HG02884 (cell line): ENCODE results near the gene ZDHHC12.

Experiments
- ATAC-seq: cut with Tn5 transposase; IDR thresholded peaks from one replicate; pipeline ENCODE4 v1.9.1; 2021; ENCODE audit warnings: mild to moderate bottlenecking, moderate library complexity; ENCODE audit not compliant: unreplicated experiment

Gene ZDHHC12

DNA sequence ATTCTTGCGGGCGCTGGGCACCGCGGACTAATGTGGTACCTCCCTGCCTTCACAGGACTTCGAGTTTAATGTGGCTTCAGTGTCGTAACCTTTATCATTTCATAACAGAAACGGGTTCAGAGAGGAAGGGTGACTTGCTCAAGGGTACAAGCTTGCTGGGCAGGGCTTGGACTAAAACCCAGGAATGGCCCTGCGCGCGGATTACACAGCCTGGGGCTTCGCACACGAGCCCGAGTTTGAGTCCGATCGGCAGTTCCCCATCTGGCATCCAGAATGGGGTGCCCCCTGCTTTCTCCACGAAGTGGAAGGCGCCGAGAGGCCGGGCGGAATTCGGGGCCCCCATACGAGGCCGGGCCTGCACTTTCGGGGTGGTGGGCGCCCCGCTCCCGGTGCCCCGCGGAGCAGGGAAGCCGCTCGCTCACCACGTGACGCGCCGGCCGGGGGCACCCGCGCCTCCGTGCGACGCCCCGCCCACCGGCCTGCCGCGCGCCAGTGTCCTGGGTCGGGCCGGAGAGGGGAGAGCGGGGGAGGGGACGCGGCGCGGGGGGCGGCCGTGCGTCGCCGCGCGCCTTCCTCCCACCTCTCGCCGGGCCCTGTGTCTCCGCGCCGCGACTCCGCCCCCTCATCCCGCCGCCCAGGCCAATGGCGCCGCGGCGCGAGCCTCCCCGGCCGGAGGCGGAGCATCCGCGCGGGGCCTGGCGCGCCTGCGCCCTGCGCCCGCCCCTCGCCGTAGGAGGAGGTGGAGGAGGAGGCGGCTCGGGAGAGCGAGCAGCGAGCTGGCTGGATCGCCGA, 35.2 kb downstream of the ZDHHC12 start, which contains the start of gene SET:
SET (plus strand) TSS at position 722 of the 792 bp plus-strand sequence. CDS start 361 bp downstream, outside the sequence.
- peak; percentile 54 for ATAC-seq

DNA sequence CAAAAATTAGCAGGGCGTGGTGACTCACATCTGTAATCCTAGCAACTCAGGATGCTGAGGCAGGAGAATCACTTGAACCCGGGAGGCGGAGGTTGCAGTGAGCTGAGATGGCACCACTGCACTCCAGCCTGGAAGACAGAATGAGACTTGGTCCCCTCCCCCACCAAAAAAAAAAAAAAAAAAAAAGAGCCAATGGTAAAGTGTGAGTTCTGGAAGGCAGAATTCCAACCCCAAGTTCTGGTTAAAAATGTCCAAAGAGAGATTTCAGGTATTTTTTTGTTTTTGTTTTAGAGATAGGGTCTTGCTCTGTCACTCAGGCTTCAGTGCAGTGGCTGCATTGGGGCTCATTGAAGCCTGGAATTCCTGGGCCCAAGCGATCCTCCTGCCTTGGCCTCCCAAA, 36.5 kb downstream of the ZDHHC12 start:
- ATAC-seq: no peak

DNA sequence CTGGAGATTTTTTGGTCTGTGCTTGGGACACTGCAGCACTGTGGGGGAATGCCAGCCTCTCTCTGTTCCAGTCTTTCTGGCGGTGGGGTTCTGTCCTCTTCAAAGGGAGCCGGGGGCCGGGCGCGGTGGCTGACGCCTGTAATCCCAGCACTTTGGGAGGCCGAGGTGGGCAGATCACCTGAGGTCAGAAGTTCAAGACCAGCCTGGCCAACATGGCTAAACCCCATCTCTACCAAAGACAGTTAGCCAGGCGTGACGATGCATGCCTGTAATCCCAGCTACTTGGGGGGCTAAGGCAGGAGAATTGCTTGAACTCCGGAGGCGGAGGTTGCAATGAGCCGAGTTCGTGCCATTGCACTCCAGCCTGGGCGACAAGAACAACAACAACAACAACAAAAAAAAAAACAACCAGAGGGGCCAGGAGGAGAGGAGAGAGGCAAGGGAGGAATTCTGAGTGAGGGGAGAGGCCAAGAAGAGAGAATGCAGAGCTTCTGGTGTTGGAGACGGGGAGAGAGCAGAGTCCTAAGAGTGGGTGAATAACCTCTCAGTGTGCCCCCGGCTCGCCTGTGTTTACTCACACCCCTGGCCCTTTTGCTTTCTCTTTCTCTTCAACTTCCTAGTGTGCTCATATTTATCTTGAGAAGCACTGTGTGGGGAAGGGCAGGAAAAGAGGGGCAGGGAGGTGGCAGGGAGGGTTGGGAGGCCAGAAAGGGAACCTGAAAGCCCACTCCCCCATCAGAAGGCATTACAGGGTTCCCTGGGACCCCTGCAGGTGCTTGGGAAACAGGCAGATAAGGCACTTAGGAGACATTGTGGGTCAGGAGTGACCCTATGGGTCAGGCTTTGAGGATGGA, 38.1 kb downstream of the ZDHHC12 start:
- no peak for ATAC-seq

DNA sequence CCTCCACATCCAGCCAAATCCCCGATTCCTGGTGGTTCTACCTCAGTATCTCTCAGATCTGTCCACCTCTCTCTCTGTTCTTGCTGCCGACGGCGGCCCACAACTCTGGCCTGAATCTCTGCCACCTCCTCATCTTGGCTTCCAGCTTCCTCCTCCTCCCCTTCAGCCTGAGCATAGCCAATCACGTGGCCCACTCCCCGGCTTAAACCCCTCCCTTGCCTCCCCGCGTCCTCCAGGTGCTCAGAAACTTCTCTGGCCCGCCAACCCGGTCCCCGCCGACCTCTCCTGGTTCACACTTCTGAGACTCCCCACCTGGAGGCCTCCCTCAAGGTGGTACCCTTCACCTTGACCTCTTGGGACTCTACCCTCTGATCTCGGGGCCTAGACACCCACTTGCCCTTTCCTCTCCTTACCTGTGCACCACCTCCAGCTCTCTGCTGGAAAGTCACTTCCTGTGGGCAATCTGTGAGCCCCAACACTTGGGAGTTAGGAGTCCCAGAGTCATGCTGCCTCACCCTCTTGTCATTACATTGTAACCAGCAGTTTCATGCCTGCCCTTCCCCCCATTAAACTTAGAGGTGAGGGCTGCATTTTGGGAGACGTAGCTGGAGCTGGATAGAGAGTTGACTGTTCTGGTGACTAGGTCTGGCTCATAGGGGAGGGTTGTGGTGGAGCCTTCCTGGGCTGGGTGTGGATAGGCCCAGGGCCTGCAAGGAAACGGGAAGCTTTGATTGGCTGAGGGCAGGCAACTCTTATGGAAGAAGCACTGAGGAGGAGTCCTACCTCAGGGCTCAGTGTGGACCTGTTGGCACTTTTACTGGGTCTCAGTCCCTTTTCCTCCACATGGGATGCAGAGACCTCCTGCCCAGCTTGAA, 39.4 kb downstream of the ZDHHC12 start:
- peak; percentile 31 for ATAC-seq

DNA sequence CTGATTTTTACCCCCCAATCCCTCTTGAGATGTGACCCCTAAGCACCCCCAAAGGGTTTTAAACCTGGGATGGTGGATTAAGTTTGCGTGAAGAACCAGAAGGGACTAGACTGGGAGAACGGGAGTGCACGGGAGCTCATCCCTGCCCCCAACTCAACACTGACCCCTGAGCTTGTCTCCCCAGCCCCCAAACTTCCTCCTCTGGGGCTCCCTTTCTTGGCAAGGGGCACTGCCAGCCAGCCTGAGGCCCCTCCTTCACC, 39.9 kb downstream of the ZDHHC12 start:
- no peak for ATAC-seq

DNA sequence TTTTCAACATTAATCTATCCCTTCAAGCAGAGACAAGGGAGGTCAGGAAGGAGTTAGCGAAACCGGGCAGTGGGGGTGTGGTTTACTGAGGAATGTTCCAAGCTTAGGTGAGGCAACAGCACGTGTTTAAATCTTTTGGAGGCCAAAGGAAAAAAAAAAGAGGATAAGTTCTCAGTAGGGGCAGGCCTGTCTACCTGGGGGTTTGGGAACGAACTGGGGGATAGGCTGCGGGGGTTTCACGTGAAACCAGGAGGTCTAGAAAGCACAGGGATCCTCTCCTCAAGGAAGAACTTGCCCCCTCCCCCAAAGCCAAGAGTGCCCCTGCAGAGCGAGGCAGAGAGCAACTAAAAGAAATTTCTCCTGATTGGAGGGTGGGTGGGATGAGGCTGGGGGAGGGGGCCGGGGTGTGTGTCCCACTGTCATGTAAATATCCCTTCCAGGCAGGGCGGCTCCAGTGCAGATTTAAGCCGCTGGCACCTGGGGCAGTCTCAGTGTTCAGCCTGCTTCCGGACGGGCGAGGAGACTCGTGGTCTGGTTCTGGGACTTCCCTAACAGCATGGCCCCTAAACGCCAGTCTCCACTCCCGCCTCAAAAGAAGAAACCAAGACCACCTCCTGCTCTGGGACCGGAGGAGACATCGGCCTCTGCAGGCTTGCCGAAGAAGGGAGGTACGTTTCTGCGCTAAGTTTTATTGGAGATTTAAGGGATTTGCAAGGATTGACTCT, 40.4 kb downstream of the ZDHHC12 start:
- ATAC-seq: no peak

DNA sequence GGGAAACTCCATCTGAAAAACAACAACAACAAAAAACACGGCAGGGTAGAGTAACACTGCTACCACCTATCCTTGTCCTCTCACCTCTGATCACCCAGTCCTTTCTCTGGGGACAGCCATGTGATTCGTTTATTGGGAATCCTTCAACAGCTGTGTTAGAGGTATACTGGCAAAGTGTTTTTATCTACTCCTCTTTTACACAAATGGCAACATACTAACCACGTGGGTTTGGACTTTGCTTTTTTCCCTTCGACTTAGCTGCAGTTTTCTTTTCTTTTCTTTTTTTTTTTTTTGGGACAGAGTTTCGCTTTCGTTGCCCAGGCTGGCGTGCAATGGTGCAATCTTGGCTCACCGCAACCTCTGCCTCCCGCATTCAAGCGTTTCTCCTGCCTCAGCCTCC, 46.1 kb downstream of the ZDHHC12 start:
- ATAC-seq: no peak

DNA sequence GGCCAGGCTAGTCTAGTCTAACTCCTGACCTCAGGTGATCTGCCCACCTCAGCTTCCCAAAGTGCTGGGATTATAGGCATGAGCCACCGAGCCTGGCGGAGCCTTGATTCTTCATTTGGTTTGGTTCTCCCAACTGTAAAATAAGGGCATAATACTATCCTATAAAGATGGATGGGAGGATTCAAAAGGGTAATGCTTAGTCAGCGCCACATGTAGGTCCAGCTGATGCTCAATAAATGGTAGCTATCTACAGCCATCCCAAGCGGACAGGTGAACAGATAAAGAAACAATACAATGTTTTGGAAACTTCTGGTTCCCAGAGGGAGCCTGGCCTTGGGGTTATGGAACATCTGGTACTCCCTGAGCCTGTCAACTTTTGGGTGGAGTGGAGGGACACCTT, 48.5 kb downstream of the ZDHHC12 start:
- no peak for ATAC-seq
